Measurements from ENCODE around the gene RABGAP1. TPM values are rescaled to one million over a fixed set of nuclear protein-coding genes. Genes with fewer than 3 reads are reported as not detected.

RABGAP1 gene
- total RNA-seq: 144 TPM

GRCh38 chr9:122940749-122941581 is at the start of gene RABGAP1:
TSS of gene RABGAP1 (plus strand) at chr9:122941020. CDS start at chr9:122957060, 16,040 bp downstream.

DNA sequence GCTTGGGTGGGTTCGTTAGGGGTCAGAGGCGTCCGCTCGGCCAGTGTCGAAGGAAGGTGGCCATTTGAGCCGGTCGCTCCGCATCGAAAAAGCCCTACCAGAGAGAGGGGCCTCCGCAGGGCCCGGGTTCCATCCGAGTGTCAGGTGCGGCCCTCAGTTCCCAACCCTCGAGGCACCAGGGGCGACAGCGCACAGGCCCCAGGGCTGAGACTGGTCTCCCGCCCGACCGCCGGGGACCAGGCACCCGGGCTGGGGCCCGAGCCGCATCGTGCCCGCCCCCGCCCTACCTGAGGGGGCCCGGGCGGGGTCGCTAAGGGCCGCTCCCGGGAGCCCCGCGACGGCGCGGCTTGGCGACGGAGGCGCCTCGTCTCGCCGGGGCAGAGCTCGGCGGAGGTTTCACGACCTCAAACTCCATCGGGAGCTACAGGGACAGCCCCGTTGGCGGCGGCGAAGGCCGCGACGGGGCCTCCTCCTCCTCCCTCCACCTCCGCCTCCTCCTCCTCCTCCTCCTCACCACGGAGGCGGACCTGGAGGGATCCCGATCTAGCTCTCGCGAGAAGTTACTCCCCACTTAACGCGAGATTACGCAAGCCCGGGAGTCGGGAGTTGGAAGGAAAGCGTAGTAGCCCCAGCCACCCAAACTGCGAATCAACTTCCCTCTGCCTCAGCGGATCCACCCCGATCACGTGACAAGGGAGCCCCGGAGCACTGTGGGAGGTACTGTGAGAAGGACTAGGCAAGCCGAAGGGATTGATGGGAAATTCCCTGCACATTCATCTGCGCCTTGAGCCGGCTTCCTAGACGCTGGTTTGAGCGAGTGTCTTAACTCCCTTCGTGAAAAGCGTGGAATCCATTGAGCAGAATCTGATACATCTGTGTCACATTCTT is 35.8 kb upstream of the RABGAP1 start, which contains the start of gene RC3H2:
Gene RC3H2, minus strand, starts transcription at position 537 of the 888 bp plus-strand sequence. CDS start 7,850 bp downstream, outside the sequence.

DNA sequence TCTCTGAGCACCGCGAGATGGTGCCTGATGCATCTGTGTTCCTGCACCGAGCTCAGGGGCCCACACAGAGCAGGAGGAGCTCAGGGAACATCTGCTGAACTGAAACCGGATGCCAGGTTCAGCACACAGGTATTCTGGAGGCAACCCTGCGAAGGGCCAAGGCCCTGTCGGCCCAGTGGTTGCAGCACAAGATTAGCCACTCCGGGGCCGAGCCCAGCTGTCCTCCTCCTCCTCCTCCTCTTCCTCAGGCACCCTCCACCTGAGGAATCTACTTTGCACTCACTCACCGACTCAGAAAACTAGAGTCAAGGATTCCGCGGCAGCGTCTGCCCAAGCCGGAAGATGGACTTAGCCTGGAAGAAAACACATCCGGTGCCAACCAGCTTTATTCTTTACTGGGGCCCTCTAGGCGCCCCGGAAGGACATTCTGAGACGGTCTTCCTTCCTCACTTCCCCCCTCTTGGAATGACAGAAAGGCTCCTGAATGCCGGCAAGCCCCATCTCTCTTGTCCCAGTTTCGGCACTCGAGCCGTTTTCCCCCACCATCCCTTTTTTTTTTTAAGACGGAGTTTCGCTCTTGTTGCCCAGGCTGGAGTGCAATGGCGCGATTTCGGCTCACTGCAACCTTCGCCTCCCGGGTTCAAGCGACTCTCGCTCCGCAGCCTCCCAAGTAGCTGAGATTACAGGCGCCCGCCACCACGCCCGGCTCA is 27.7 kb upstream of the RABGAP1 start, which contains the start of gene ZBTB6:
Gene ZBTB6, minus strand, starts transcription at position 360 of the 710 bp plus-strand sequence. CDS start 1,251 bp downstream, outside the sequence.

DNA sequence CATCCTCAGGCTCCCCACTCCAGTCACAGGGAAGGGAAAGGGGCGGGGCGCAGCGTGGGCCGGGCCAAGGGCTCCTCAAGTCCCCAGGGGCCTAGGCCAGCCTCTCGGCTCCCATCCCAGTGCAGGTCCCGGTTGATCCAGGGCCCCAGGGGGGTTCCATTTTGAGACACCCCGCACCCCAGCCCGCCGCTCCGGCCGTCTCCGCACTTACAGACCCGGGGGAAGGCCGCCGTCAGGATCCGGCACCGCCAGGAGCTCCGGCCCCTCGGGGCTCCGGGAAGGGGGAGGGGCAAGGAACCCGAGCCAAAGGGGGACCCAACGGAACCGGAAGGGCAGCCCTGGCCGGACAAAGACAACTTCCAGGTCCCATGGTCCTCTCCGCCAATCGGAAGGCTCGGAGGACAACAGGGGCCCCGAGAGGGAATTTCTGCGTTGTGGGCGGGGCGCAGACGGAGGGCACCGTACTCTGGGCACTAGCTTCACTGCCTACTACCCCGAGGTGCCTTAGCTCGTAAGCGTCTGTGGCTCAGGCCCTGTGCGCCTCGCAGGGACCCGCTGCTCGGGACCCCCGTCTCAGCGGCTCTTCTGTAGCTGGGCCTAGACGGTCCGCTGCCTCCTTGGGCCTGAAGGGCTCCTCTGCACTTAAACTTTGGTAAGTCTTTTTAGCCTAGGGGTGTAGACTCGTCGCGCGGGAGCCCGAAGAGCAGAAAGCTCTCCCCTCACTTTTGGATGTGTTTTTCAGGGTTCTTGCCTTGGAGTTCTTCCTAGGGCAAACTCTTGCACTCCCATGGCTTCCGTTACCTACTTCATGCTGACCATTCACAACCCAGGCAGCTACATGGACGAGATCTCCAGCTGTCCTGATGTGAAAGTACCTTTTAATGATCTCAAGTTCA is 9.3 kb upstream of the RABGAP1 start, which contains the start of gene ZBTB26:
Gene ZBTB26, minus strand, starts transcription at position 287 of the 896 bp plus-strand sequence. CDS start 11,578 bp downstream, outside the sequence.

DNA sequence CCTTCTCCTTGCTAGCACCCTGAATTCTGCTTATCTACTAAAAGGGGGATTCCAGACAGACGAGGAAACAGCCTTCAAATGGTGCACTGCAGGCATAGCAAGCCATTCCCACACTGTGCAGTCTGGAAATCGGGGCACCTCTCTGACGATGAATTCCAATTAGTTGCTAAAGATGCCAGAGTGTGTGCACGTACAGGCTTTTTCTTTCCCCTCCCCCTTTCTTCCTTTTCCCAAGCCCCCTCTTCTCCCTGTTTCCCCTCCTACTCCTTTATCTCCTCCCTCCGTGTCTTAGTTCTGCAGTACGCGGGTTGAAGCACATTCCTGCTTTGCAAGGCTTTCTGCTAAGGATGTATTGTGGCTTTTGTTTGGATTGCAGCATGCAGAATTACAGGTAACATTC is 92.5 kb downstream of the RABGAP1 start, which contains the start of gene GPR21:
Gene GPR21, plus strand, starts transcription at position 316 of the 400 bp plus-strand sequence. CDS start 900 bp downstream, outside the sequence.

Small RNA genes within 50 kb of the gene (small RNA-seq; reads per million reads assigned to genes)
- gene GPR21 (ENCODE audit: low replicate concordance) (not detected), gene RNY1P15 (ENCODE audit: low replicate concordance) (not detected)

Other genes starting within 250 kb of the RABGAP1 start
- not detected for gene OR1L4, start 217.0 kb upstream of the RABGAP1 start, total RNA-seq
- gene OR1L6, start 198.7 kb upstream of the RABGAP1 start, total RNA-seq: not detected
- not detected for gene OR5C1, start 152.1 kb upstream of the RABGAP1 start, total RNA-seq
- not detected for gene OR1K1, start 140.9 kb upstream of the RABGAP1 start, total RNA-seq
- 40.1 TPM for gene PDCL, start 112.4 kb upstream of the RABGAP1 start, total RNA-seq
- 131 TPM for gene RC3H2, start 35.7 kb upstream of the RABGAP1 start, total RNA-seq
- gene ZBTB6, start 27.7 kb upstream of the RABGAP1 start, total RNA-seq: 51.3 TPM
- 15.3 TPM for gene ZBTB26, start 9.5 kb upstream of the RABGAP1 start, total RNA-seq
- gene GPR21, start 92.6 kb downstream of the RABGAP1 start, total RNA-seq: 17.2 TPM